Suprapubic skin (tissue), 3 donors: Measurements from ENCODE around the gene ITPR2.

ENCODE experiments used
- POLR2AphosphoS5 ChIP-seq, 3 donors: sonication (generic); formaldehyde crosslinking; IDR thresholded peaks; one replicate each; pipeline ENCODE4 v1.6.1; 2017; ENCODE audit warnings: antibody characterized with exemption in 3 of 3
- TF ChIP-seq, protein P1 (sequence below), 2 donors: fragments of 200-600 bp in 1 of 2; fragments of 450-650 bp in 1 of 2; sonication (generic) in 1 of 2; IDR thresholded peaks; one replicate each; pipeline ENCODE4 v1.5.1; 2016 to 2019; ENCODE audit warnings: antibody characterized with exemption in 2 of 2, mild to moderate bottlenecking in 1 of 2, moderate library complexity in 1 of 2

DNA sequence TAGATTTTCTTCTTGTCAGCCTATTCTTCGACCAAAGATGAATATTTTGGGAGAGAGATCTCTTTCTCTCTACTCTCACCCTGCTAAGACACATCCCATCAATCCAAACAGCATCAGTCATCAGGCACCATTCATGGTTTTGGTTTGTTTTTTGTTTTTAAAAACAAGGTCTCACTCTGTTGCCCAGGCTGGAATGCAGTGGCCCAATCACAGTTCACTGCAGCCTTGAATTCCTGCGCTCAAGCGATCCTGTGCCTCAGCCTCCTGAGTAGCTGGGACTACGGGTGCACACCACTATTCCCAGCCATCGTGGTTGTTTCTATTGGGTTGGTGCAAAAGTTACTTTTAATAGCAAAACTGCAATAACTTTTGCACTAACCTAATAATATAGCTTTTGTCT lies 14.4 kb upstream of the ITPR2 start:
- TF ChIP-seq, protein P1, sequence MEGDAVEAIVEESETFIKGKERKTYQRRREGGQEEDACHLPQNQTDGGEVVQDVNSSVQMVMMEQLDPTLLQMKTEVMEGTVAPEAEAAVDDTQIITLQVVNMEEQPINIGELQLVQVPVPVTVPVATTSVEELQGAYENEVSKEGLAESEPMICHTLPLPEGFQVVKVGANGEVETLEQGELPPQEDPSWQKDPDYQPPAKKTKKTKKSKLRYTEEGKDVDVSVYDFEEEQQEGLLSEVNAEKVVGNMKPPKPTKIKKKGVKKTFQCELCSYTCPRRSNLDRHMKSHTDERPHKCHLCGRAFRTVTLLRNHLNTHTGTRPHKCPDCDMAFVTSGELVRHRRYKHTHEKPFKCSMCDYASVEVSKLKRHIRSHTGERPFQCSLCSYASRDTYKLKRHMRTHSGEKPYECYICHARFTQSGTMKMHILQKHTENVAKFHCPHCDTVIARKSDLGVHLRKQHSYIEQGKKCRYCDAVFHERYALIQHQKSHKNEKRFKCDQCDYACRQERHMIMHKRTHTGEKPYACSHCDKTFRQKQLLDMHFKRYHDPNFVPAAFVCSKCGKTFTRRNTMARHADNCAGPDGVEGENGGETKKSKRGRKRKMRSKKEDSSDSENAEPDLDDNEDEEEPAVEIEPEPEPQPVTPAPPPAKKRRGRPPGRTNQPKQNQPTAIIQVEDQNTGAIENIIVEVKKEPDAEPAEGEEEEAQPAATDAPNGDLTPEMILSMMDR (IDR thresholded peaks at IDR 0.05): no peak
- TF ChIP-seq POLR2AphosphoS5 (IDR thresholded peaks at IDR 0.05): no peak
